ENCODE measurements around the gene GPC6. TPM values are rescaled to one million over a fixed set of nuclear protein-coding genes. Genes with fewer than 3 reads are reported as not detected.
"Not testable (repeated sequence)": the region's sequence is repeated elsewhere in the genome, so short reads cannot be mapped to it uniquely, and the experiment has no call there.

Gene GPC6
- total RNA-seq, 1 experiment from 2014 or later: 63.7 TPM

- Histone ChIP-seq H3K4me3 (ENCODE audit: insufficient read depth, low read depth, low read length) (no peak overlapping the region), H3K27me3 (ENCODE audit: control insufficient read depth, insufficient read depth, low read length) (no peaks in the 10 kb centered on the region), H3K36me3 (replicated peaks; ENCODE audit: control insufficient read depth, insufficient read depth, low read length) (no peaks in the 10 kb centered on the region)
- DNase-seq: no peak
Observed at GRCh38 chr13:94292323-94292640, 1065.7 kb downstream of the GPC6 start.

GRCh38 chr13:94296471-94296870 lies 1069.9 kb downstream of the GPC6 start:
- DNase-seq: no peak
- Histone ChIP-seq H3K27me3 (ENCODE audit: control insufficient read depth, insufficient read depth, low read length) (no peaks in the 10 kb centered on the region), H3K4me3 (ENCODE audit: insufficient read depth, low read depth, low read length) (no peak overlapping the region), H3K36me3 (replicated peaks; ENCODE audit: control insufficient read depth, insufficient read depth, low read length) (no peaks in the 10 kb centered on the region)

- DNase-seq: no peak
- Histone ChIP-seq H3K4me3 (ENCODE audit: insufficient read depth, low read depth, low read length) (no peak overlapping the region), H3K27me3 (ENCODE audit: control insufficient read depth, insufficient read depth, low read length) (no peaks in the 10 kb centered on the region), H3K36me3 (replicated peaks; ENCODE audit: control insufficient read depth, insufficient read depth, low read length) (no peaks in the 10 kb centered on the region)
Observed at GRCh38 chr13:94298346-94298745, 1071.7 kb downstream of the GPC6 start.

- Histone ChIP-seq H3K4me3 (ENCODE audit: insufficient read depth, low read depth, low read length) (no peak overlapping the region), H3K27me3 (ENCODE audit: control insufficient read depth, insufficient read depth, low read length) (no peaks in the 10 kb centered on the region), H3K36me3 (replicated peaks; ENCODE audit: control insufficient read depth, insufficient read depth, low read length) (no peaks in the 10 kb centered on the region)
- no peak for DNase-seq
Observed at GRCh38 chr13:94300401-94300800, 1073.8 kb downstream of the GPC6 start.

GRCh38 chr13:94301487-94301886 lies 1074.9 kb downstream of the GPC6 start:
- DNase-seq: no peak
- Histone ChIP-seq H3K27me3 (ENCODE audit: control insufficient read depth, insufficient read depth, low read length) (no peaks in the 10 kb centered on the region), H3K4me3 (ENCODE audit: insufficient read depth, low read depth, low read length) (no peak overlapping the region), H3K36me3 (replicated peaks; ENCODE audit: control insufficient read depth, insufficient read depth, low read length) (no peaks in the 10 kb centered on the region)

- not testable (repeated sequence) for H3K36me3 ChIP-seq (replicated peaks; ENCODE audit: control insufficient read depth, insufficient read depth, low read length); H3K4me3 ChIP-seq (ENCODE audit: insufficient read depth, low read depth, low read length); H3K27me3 ChIP-seq (ENCODE audit: control insufficient read depth, insufficient read depth, low read length); DNase-seq
Observed at GRCh38 chr13:94302847-94303565, 1076.4 kb downstream of the GPC6 start.

- Histone ChIP-seq H3K4me3 (ENCODE audit: insufficient read depth, low read depth, low read length) (no peak overlapping the region), H3K36me3 (replicated peaks; ENCODE audit: control insufficient read depth, insufficient read depth, low read length) (no peaks in the 10 kb centered on the region), H3K27me3 (ENCODE audit: control insufficient read depth, insufficient read depth, low read length) (no peaks in the 10 kb centered on the region)
- no peak for DNase-seq
Observed at GRCh38 chr13:94303644-94304174, 1077.1 kb downstream of the GPC6 start.

GRCh38 chr13:94305033-94305432 lies 1078.4 kb downstream of the GPC6 start:
- DNase-seq: no peak
- H3K36me3 ChIP-seq (replicated peaks; ENCODE audit: control insufficient read depth, insufficient read depth, low read length): no peaks in the 10 kb centered on the region
- no peaks in the 10 kb centered on the region for H3K27me3 ChIP-seq (ENCODE audit: control insufficient read depth, insufficient read depth, low read length)
- no peak overlapping the region for H3K4me3 ChIP-seq (ENCODE audit: insufficient read depth, low read depth, low read length)

- no peak for DNase-seq
- H3K27me3 ChIP-seq (ENCODE audit: control insufficient read depth, insufficient read depth, low read length): no peaks in the 10 kb centered on the region
- no peaks in the 10 kb centered on the region for H3K36me3 ChIP-seq (replicated peaks; ENCODE audit: control insufficient read depth, insufficient read depth, low read length)
- no peak overlapping the region for H3K4me3 ChIP-seq (ENCODE audit: insufficient read depth, low read depth, low read length)
Observed at GRCh38 chr13:94305463-94305862, 1078.9 kb downstream of the GPC6 start.

- Histone ChIP-seq H3K27me3 (ENCODE audit: control insufficient read depth, insufficient read depth, low read length) (no peaks in the 10 kb centered on the region), H3K4me3 (ENCODE audit: insufficient read depth, low read depth, low read length) (no peak overlapping the region), H3K36me3 (replicated peaks; ENCODE audit: control insufficient read depth, insufficient read depth, low read length) (no peaks in the 10 kb centered on the region)
- no peak for DNase-seq
Observed at GRCh38 chr13:94305934-94306333, 1079.3 kb downstream of the GPC6 start.

- no peak for DNase-seq
- Histone ChIP-seq H3K36me3 (replicated peaks; ENCODE audit: control insufficient read depth, insufficient read depth, low read length) (no peaks in the 10 kb centered on the region), H3K4me3 (ENCODE audit: insufficient read depth, low read depth, low read length) (no peak overlapping the region), H3K27me3 (ENCODE audit: control insufficient read depth, insufficient read depth, low read length) (no peaks in the 10 kb centered on the region)
Observed at GRCh38 chr13:94308832-94309231, 1082.2 kb downstream of the GPC6 start.

- Histone ChIP-seq H3K27me3 (ENCODE audit: control insufficient read depth, insufficient read depth, low read length) (no peaks in the 10 kb centered on the region), H3K4me3 (ENCODE audit: insufficient read depth, low read depth, low read length) (no peak overlapping the region), H3K36me3 (replicated peaks; ENCODE audit: control insufficient read depth, insufficient read depth, low read length) (no peaks in the 10 kb centered on the region)
- DNase-seq: no peak
Observed at GRCh38 chr13:94309576-94309975, 1083.0 kb downstream of the GPC6 start.

GRCh38 chr13:94309997-94310855 lies 1083.6 kb downstream of the GPC6 start:
- Histone ChIP-seq H3K27me3 (ENCODE audit: control insufficient read depth, insufficient read depth, low read length) (no peaks in the 10 kb centered on the region), H3K4me3 (ENCODE audit: insufficient read depth, low read depth, low read length) (no peak overlapping the region), H3K36me3 (replicated peaks; ENCODE audit: control insufficient read depth, insufficient read depth, low read length) (no peaks in the 10 kb centered on the region)
- DNase-seq: no peak

- no peaks in the 10 kb centered on the region for H3K27me3 ChIP-seq (ENCODE audit: control insufficient read depth, insufficient read depth, low read length)
- H3K36me3 ChIP-seq (replicated peaks; ENCODE audit: control insufficient read depth, insufficient read depth, low read length): no peaks in the 10 kb centered on the region
- no peak overlapping the region for H3K4me3 ChIP-seq (ENCODE audit: insufficient read depth, low read depth, low read length)
- DNase-seq: no peak
Observed at GRCh38 chr13:94311893-94312292, 1085.3 kb downstream of the GPC6 start.
